Stimulated activated CD8-positive, alpha-beta memory T cell treated with anti-CD3 and anti-CD28 coated beads, Interleukin-2, amount 100 ng/mL, for 1 hour (primary cell): ENCODE data around the gene LILRA5.
"Not testable (repeated sequence)": the region's sequence is repeated elsewhere in the genome, so short reads cannot be mapped to it uniquely, and the experiment has no call there.

Experiments
- DNase-seq, 2 donors: peaks; one replicate each; pipeline ENCODE4 v3.0.0-alpha.2; 2020; ENCODE audit warnings: low read depth in 2 of 2

LILRA5 gene

DNA sequence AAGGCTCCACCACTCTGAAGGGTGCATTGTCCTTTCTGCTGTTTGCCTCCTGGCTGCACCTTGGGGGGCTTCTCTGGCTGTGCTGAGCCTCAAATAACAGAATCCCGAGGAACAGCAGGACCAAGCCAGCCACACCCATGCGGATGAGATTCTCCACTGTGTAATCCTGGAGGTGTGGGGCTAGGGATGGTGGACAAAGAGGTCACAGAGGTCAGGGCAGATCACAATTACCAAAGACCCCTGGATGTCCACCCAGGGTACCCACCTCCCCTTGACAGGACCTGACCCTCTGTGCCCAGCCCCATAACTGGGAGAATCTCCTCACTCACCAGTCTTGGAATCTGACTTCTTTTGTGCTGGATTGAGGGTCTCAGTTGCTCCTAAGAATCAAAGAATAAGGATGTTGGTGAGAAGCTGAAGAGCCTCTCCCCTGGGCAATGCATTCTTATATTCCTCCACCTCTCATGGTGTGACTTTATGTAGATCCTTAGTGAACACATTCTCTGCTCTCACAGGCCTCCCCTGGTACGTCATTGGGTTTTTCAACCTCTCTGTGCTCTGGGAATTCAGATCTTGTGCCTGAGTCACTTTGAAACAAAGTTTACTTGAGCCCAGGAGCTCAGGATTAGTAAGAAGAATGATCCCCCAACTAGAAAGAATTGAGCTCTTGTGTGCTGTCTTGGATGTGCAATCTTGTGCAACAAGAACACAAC is 20.8 kb upstream of the LILRA5 start:
- DNase-seq, result no peak

DNA sequence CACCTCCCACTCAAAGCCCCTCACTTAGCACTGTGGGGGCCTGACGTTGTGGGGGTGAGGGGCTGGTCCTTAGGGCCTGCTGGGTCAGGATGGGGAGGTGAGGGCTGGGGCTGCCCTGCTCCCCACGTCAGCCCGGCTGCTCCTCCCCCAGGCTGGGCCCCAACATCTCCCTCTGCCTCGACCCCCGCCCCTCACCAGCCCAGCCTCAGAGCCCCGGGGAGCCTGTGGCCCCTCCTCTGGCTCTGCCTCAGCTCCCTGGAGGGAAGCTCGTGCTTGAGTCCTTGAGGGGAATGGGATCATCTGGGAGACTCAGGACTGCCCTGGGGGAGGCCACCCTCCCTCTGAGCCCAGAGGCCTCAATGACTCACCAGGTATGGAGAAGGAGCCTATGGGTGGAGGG is 19.2 kb upstream of the LILRA5 start:
- no peak for DNase-seq

DNA sequence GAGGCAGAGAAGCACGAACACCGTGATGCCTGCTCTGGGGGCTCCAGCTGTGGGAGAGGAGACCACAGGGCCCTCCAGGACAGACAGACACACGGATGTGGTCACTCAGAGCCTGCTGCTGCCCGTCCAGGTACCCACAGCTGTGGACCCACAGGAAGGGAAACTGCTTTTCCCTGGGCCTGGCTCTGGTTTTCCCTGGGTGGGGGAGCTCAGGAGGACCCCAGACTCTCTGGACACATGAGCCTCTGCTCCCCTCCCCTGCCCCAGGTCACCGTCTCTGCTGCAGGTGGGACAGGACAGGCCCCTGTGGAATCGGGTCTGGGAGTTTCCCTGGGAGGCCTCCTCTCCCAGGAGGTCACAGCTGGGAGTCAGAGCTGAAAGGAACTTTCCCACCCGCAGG is 18.7 kb upstream of the LILRA5 start:
- DNase-seq, result no peak

DNA sequence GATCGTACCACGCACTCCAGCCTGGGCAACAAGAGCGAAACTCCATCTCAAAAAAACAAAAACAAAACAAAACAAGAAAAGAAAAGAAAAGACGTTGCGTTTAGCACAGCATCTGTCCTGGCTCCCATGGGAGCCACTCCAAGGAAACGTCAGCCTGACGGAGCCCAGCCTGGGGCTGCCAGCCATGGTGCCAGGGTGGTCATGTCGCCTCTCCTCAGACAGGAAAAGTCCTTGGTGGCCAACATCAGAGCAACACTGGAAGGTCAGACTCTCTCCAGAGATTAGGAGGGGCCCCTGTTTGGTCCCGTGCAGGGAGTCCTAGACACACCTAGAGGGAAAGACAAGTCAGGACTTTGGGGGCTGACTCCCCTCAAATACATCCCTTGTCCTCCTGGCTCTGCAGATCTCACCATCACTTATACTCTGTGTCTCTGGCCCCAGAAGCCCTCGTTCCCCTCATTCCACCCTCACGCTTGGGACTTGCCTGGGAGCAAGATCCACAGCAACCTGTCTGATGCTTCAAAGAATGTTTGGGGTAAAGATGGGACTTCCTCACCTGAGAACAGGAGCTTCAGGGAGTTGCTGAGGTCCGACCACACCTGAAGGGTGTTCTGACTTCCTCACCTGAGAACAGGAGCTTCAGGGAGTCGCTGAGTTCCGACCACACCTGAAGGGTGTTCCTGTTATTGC is 16.7 kb upstream of the LILRA5 start:
- no peak for DNase-seq

DNA sequence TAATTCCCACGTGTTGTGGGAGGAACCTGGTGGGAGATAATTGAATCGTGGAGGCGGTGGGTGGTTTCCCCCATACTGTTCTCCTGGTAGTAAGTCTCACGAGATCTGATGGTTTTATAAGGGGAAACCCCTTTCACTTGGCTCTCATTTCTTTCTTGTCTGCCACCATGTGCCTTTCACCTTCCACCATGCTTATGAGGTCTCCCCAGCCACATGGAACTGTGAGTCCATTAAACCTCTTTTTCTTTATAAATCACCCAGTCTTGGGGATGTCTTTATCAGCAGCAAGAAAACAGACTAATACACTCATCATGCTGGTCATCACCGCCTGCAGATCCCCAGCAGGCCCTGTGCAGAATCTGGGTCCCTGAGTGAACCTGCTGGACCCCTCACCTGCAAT is 15.8 kb upstream of the LILRA5 start:
- not testable (repeated sequence) for DNase-seq

DNA sequence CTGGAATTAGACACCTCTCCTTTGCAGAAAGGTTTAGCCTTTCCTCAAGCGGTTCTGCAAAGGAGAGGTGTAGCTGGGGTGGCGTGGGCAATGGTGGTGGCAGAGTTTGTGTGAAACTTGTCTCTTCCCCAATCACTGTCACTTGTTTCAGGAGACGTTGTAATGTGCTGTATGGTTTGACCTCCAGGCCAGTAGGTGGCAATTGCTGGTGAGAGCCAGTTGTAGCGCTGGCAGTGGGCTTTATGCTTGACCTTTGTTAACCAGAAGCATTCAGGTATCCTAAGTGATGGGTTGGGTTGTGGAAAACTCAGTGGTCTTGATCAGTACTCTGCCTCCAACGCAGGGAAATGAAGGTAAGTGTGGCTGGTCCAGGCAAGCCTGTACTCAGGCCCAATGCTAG is 12.7 kb upstream of the LILRA5 start:
- DNase-seq, result no peak

DNA sequence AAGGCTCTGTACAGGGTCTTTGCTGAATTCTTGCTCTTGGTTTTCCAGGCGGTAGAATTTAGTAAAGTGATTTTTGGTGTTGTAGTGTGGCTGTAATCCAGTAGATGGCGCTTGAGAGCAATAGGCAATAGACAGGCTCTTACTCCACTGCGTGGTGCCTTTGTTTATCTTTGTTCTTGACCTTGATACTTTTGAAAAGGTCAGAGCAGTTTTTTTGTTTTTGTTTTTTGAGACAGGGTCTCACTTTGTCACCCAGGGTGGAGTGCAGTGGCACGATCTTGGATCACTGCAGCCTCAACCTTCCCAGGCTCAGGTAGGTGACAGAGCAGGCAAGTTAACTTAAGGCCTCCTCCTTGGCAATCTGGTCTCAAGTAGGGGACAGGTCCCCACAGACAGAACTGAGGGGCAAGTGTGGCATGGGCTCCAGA is 12.2 kb upstream of the LILRA5 start:
- DNase-seq, result peak in 1 of 2 donors; percentile 20

DNA sequence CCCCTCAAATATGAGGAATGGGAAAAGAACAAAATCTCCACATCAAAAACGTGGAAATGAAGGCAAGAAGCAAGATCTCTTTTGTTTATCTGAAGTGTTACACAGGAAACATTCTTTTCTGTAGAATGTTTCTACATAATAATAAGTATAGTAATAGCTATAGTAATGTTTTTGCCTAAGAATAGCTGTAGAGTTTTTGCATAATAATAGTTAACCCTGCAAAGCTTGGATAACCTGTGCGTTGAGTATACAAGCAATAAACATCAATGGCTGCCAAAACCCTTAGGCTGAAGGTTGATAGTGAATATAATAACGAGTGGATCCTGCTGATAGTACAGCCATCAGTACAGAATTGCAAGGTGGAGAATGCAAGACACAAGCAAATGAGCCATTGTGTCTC is 11.1 kb upstream of the LILRA5 start:
- DNase-seq, result no peak

DNA sequence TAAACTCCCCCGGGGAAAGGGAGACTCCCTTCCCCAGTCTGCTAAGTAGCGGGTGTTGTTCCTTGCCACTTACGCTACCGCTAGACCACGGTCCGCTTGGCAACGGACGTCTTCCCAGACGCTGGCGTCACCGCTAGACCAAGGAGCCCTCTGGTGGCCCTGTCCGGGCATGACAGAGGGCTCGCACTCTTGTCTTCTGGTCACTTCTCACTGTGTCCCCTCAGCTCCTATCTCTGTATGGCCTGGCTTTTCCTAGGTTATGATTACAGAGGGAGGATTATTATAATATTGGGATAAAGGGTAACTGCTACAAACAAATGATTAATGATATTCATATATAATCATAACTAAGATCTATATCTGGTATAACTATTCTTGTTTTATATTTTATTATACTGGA is 10.0 kb upstream of the LILRA5 start:
- not testable (repeated sequence) for DNase-seq

DNA sequence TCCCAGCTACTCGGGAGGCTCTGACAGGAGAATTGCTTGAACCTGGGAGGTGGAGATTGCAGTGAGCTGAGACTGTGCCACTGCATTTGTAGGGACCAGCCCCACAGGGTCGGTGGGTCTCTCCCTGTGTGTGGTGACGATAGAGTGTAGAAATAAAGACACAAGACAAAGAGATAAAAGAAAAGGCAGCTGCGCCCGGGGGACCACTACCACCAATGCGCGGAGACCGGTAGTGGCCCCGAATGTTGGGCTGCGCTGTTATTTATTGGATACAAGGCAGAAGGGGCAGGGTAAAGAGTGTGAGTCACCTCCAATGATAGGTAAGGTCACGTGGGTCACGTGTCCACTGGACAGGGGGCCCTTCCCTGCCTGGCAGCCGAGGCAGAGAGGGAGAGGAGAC is 9.3 kb upstream of the LILRA5 start:
- not testable (repeated sequence) for DNase-seq

DNA sequence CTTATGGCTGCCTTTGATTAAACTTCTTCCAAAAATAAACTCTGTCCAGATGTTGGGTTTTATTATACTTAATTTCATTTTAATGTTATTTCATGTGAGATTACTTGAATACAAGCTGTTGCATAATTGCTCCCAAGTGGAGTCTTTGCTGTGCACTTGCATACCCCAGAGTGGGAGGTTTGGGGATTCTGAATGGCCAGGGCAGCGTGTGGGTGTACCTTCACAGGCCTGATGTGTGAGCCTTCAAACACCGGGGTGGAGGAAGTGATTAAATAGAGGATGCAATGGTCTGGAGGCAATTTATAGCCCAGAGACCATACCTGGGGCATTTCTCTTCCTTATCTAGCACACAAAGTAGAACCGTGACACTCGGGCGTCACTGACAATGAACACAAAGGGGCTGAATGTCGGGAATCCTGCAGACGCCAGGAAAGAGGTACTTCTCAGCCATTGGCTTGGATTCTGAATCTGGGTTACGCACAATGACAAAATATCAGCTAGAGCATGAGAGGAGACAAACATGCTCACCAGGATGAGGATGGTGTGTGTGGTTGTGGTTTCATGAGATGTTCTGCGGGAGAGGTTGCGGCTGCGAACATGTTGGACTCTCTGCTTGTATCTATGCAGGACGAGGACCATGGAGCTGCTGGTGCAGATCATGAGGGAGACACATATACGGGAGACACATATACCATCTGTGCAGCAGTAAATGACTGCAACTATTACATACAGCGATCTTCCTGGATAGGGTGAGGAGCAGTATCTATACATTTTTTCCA is 7.1 kb upstream of the LILRA5 start:
- no peak for DNase-seq

DNA sequence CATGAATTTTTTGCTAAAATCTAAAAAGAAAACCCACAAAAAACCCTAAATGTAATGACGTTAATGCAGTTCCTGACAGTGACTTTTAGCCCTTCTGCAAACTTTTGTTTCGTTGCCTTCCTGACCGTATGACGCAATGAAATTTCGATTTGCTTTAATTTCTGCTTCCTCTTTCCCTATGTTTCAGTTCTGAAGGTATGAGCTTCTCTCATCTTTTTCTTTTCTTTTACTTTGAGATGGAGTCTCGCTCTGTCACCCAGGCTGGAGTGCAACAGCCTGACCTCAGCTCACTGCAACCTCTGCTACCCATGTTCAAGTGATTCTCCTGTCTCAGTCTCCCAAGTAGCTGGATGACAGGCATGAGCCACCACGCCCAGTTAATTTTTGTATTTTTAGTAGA is 6.1 kb upstream of the LILRA5 start:
- DNase-seq, result no peak

DNA sequence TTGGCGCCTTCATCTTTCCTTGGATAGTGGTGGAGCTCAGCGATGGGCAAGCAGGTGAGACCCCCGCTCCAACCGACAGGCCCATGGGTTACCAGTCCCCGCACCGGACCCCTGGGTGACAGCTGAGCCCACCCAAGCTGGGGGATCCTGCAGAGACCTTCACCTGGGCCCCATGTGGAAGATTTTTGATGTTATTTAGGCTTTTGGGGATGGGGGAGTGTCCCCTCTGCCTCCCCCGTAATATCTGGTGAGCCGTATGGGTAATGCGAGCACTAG is 4.9 kb upstream of the LILRA5 start:
- DNase-seq, result no peak

DNA sequence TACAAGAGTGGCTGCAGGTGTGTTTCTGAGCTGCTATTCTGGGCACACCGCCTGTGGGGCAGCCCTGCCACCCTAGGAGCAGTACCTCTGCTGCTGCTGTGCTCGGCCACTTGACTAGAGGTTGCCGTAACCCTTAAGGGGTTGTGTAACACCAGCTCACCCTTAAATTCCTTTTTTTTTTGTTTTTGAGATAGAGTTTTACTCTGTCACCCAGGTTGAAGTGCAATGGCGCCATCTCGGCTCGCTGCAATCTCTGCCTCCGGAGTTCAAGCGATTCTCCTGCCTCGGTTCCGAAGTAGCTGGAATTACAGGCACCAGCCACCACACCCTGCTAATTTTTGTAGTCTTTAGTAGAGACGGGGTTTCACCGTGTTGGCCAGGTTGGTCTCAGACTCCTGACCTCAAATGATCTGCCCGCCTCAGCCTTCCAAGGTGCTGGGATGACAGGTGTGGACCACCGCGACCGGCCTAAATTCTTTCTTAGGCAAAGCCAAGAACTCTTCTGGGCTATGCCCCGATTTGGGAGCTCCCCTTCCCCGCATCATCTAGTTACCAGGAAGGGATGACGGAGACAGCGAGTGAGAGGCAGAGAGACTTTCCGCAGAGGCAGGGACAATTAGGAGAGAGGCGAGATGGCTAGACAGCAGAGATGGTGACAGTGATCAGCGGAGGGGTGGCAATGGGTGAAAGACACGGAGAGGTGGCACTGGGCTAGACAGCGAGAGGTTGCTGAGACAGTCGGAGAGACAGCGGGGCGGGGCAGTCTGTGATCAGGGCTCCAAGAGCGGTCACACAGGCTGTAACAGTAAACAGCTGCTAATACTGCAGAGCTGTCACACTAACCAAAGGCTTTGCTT is 4.4 kb upstream of the LILRA5 start:
- no peak for DNase-seq

DNA sequence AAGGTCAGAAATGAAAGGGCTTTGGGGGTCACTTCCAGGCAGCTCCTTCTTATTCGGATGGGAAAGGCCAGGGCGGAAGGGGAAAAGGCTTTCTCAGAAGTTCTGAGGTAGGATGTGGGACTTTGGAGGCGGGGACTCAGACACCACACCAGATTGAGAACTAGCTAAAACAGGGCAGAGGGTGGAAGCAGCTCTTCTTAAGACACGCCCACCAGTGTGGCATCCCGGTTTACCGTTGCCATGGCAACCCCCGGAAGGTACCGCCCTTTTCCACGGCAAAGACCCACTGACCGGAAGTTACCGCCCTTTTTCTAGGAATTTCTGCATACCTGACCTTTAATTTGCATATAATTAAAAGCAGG is 3.8 kb upstream of the LILRA5 start:
- no peak for DNase-seq

DNA sequence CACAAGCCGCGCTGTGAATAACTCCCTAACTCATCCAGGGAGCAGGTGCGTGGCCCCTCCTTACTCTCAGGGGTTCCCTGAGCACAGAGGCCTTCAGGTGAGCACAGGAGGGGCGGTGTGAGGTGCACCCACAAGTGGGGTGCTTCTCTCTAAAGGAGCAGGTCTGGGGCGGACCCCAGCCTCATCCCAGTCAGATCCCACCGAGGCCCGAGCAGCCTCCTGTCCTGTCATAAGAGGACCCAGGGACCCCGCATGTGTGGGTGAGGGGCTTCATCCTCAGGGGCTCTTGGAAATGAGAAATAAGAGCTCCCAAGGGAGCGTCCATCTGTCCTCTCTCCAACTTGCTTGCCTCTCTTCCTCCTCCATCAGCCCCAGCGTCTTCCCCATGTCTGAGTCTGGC is 3.0 kb upstream of the LILRA5 start:
- DNase-seq, result no peak

DNA sequence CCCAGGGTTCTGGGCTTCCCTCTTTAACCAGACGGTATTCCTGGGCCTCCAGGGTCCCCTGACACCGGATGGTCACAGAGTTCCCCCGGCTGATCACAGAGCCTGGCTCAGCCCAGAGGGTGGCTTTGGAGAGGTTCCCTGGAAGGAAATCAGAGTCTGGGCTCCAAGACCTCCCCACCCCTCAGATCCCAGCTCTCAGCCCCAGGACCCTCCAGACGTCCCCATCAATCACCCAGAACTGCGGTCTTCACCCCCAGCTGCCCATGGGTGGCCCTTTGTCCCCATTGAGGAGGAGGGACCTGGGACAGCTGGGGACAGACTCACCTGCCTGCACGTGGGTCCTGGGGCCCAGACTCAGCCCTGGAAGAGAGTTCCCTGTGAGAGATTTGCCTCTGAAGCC is 955 bp downstream of the LILRA5 start:
- no peak for DNase-seq

DNA sequence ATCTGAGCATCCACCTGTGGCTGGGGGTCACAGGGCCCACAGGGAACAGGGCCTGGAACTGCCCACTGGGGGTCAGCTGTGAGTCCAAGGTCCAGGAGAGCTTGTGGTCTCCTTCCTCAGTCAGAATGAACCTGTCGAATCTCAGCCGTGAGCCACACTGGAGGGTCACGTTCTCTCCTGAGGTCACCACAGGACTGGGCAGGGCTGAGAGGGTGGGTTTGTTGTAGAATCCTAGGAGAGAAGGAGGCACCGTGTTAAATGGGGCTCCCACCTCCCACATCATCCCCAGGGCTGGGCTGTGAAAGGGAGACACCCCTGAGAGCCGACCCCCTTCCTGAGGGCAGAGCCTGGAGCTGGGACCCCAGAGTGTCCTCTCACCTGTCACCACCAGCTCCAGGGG is 1.5 kb downstream of the LILRA5 start:
- no peak for DNase-seq

DNA sequence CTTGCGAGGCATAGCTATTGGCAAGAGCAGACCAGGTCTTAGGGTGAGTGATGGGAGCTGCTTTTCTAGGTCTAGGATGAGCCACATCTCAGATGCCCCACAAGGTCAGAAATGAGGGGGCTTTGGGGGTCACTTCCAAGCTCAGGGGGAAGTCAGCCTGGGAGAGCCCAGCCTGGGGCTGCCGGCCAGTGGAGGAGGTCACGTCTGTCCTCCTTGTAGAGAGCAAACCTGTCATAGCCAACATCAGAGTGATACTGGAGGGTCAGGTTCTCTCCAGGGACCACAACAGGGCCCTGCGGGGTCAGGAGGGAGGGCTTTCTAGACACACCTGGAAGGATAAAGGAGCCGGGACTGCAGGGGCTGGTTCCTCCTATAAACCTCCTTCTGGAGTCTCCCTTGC is 2.4 kb downstream of the LILRA5 start:
- DNase-seq, result no peak

DNA sequence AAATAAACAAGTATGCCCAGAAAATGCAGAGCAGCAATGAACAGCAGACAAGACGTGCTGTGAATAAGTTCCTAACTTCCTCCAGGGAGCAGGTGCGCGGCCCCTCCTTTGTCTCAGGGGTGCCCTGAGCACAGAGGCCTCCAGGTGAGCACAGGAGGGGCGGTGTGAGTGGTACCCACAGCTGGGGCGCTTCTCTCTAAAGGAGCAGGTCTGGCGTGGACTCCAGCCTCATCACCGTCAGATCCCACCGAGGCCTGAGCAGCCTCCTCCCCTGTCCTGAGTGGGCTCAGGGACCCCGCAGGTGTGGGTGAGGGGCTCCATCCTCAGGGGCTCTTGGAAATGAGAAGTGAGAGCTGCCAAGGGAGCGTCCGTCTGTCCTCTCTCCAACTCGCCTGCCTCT is 3.2 kb downstream of the LILRA5 start:
- DNase-seq, result no peak

DNA sequence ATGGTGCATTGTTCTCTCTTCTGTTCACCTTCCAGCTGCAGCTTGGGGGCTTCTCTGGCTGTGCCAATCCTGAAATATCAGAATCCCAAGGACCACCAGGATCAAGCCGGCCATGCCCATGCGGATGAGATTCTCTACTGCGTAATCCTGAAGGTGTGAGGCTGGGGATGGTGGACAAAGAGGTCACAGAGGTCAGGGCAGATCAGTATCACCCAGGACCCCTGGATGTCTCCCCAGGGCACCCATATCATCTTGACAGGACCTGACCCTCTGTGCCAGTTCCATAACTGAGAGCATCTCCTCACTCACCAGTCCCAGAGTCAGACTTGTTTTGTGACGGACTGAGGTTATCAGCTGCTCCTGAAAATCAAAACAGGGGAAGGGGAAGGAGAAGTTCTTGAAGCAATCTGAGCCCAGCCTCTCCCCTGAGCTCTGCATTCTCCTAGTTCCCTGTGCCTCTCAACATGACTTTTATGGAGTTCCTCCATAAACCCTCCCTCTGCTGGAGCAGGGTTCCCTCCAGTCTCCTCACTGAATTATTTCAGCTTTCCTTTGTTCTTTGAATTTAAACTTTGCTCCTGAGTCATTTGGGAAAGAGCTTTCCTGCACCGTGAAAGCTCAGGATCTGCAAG is 5.5 kb downstream of the LILRA5 start:
- DNase-seq, result no peak

DNA sequence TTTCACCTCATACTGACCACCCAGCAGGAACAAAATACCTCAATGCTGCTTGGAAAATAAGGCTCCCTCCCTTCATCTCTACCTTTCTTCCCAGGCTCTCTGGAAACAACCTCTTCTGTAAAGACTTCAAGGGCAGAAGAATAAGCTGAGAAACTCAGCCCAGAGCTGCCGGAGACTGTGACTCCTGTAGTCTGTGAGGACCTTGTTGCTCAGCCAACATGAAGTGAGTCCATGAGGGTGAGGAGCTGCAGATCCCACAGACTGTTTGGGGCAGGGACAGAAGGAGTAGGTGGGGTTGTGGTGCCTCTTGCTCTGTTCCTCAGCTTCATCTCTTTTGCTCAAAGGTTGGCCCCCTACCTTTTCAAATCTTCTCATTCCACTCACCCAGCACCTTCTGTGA is 7.8 kb downstream of the LILRA5 start:
- no peak for DNase-seq
